H9 (cell line): ENCODE results near the gene AFAP1. TPM values are rescaled to one million over a fixed set of nuclear protein-coding genes. Genes with fewer than 3 reads are reported as not detected.

ENCODE experiments used
- DNase-seq: peaks from one replicate; pipeline ENCODE4 v3.0.0-alpha.2; 2017
- H2AFZ ChIP-seq: one replicate; pipeline ENCODE4 v1.6.1; 2013; ENCODE audit warnings: mild to moderate bottlenecking, low read length, control low read depth, moderate library complexity
- H2AK5ac ChIP-seq: 2 replicates; pipeline ENCODE4 v1.6.1; 2013; ENCODE audit warnings: low read length, control low read depth, mixed read lengths; ENCODE audit not compliant: insufficient read length
- H2BK120ac ChIP-seq: one replicate; pipeline ENCODE4 v1.6.1; 2013; ENCODE audit warnings: low read depth, mild to moderate bottlenecking, low read length, control low read depth, inconsistent platforms; ENCODE audit not compliant: poor library complexity, severe bottlenecking
- H2BK12ac ChIP-seq: 2 replicates; pipeline ENCODE4 v1.6.1; 2013; ENCODE audit warnings: low read length, control low read depth, mixed read lengths, low read depth; ENCODE audit not compliant: insufficient read length
- H2BK15ac ChIP-seq: 2 replicates; pipeline ENCODE4 v1.6.1; 2013; ENCODE audit warnings: low read depth, low read length, control low read depth
- H2BK20ac ChIP-seq: one replicate; pipeline ENCODE4 v1.6.1; 2013; ENCODE audit warnings: low read depth, mild to moderate bottlenecking, low read length, control low read depth, inconsistent platforms; ENCODE audit not compliant: poor library complexity, severe bottlenecking
- H2BK5ac ChIP-seq: 2 replicates; pipeline ENCODE4 v1.6.1; 2013; ENCODE audit warnings: low read length, control low read depth, mixed read lengths; ENCODE audit not compliant: insufficient read length
- H3K14ac ChIP-seq: 2 replicates; pipeline ENCODE4 v1.6.1; 2013; ENCODE audit warnings: low read length, control low read depth; ENCODE audit not compliant: insufficient read depth
- H3K18ac ChIP-seq: 2 replicates; pipeline ENCODE4 v1.6.1; 2013; ENCODE audit warnings: low read depth, mild to moderate bottlenecking, mixed read lengths, low read length, control low read depth; ENCODE audit not compliant: insufficient read length
- H3K23ac ChIP-seq: 2 replicates; pipeline ENCODE4 v1.6.1; 2013; ENCODE audit warnings: low read length, control low read depth, mixed read lengths, low read depth; ENCODE audit not compliant: insufficient read length
- H3K23me2 ChIP-seq: 2 replicates; pipeline ENCODE4 v1.6.1; 2013; ENCODE audit warnings: low read depth, mild to moderate bottlenecking, mixed read lengths, low read length, control low read depth; ENCODE audit not compliant: insufficient read length, poor library complexity, severe bottlenecking
- H3K27ac ChIP-seq: 2 replicates; pipeline ENCODE4 v1.5.1; 2013; ENCODE audit warnings: low read length, control low read depth, mixed read lengths, low read depth; ENCODE audit not compliant: insufficient read length
- H3K27me3 ChIP-seq: 2 replicates; pipeline ENCODE4 v1.6.1; 2013; ENCODE audit warnings: low read length, control low read depth, inconsistent platforms; ENCODE audit not compliant: insufficient read depth
- H3K4ac ChIP-seq: 2 replicates; pipeline ENCODE4 v1.6.1; 2013; ENCODE audit warnings: low read depth, mild to moderate bottlenecking, control low read depth, inconsistent platforms, low read length, moderate library complexity
- H3K4me1 ChIP-seq: 2 replicates; pipeline ENCODE4 v1.6.1; 2013; ENCODE audit warnings: low read length, control low read depth, inconsistent platforms; ENCODE audit not compliant: insufficient read depth
- H3K4me2 ChIP-seq: 2 replicates; pipeline ENCODE4 v1.6.1; 2013; ENCODE audit warnings: low read length, control low read depth, mixed read lengths; ENCODE audit not compliant: insufficient read length, insufficient read depth
- H3K56ac ChIP-seq: 2 replicates; pipeline ENCODE4 v1.6.1; 2013; ENCODE audit warnings: low read depth, mild to moderate bottlenecking, mixed read lengths, low read length, control low read depth; ENCODE audit not compliant: insufficient read length
- H3K79me1 ChIP-seq: 2 replicates; pipeline ENCODE4 v1.6.1; 2013; ENCODE audit warnings: low read depth, mild to moderate bottlenecking, moderate library complexity, low read length, control low read depth, inconsistent platforms; ENCODE audit not compliant: insufficient read depth, poor library complexity, severe bottlenecking
- H3K79me2 ChIP-seq: 2 replicates; pipeline ENCODE4 v1.6.1; 2013; ENCODE audit warnings: low read length, control low read depth, inconsistent platforms; ENCODE audit not compliant: insufficient read depth
- H3K9ac ChIP-seq: 2 replicates; pipeline ENCODE4 v1.6.1; 2013; ENCODE audit warnings: low read length, control low read depth, mixed read lengths; ENCODE audit not compliant: insufficient read length; ENCODE audit errors: extremely low read depth
- H3K9me3 ChIP-seq: one replicate; pipeline ENCODE4 v1.6.1; 2013; ENCODE audit warnings: low read depth, low read length, inconsistent platforms; ENCODE audit not compliant: control insufficient read depth
- H3T11ph ChIP-seq: one replicate; pipeline ENCODE4 v1.6.1; 2013; ENCODE audit warnings: mild to moderate bottlenecking, low read length, control low read depth, inconsistent platforms
- H4K20me1 ChIP-seq: one replicate; pipeline ENCODE4 v1.6.1; 2013; ENCODE audit not compliant: control insufficient read depth, insufficient read length, insufficient read depth
- H4K5ac ChIP-seq: 2 replicates; pipeline ENCODE4 v1.6.1; 2013; ENCODE audit warnings: low read depth, mild to moderate bottlenecking, mixed read lengths, low read length, control low read depth; ENCODE audit not compliant: insufficient read length
- H4K8ac ChIP-seq: replicated peaks from 2 replicates; pipeline ENCODE4 v1.6.1; 2013; ENCODE audit warnings: low read length, control low read depth, mixed read lengths, low read depth; ENCODE audit not compliant: insufficient read length
- H4K91ac ChIP-seq: 2 replicates; pipeline ENCODE4 v1.6.1; 2013; ENCODE audit warnings: low read depth, mild to moderate bottlenecking, moderate library complexity, mixed read lengths, low read length, control low read depth; ENCODE audit not compliant: insufficient read length
- H3K27ac Mint-ChIP-seq, 3 experiments: 2 replicates in 2 of 3; 3 replicates in 1 of 3; pipeline ENCODE4 v1.8.0; 2020 to 2021; ENCODE audit warnings: mixed read lengths in 3 of 3, mild to moderate bottlenecking in 1 of 3, moderate library complexity in 1 of 3
- H3K27me3 Mint-ChIP-seq: 2 replicates; pipeline ENCODE4 v1.8.0; 2021; ENCODE audit warnings: low read depth, mild to moderate bottlenecking, moderate library complexity, mixed read lengths
- H3K36me3 Mint-ChIP-seq, 3 experiments: 2 replicates in 2 of 3; 3 replicates in 1 of 3; pipeline ENCODE4 v1.8.0; 2020 to 2021; ENCODE audit warnings: low read depth in 3 of 3, mixed read lengths in 3 of 3; ENCODE audit not compliant: insufficient read depth in 1 of 3
- H3K4me1 Mint-ChIP-seq, 2 experiments: 2 replicates each; pipeline ENCODE4 v1.8.0; 2020; ENCODE audit warnings: mixed read lengths in 2 of 2
- H3K4me3 Mint-ChIP-seq, 2 experiments: 2 replicates in 1 of 2; 3 replicates in 1 of 2; pipeline ENCODE4 v1.8.0; 2020 to 2021; ENCODE audit warnings: mild to moderate bottlenecking in 2 of 2, mixed read lengths in 2 of 2, moderate library complexity in 1 of 2
- H3K9me3 Mint-ChIP-seq, 2 experiments: 2 replicates in 1 of 2; 3 replicates in 1 of 2; pipeline ENCODE4 v1.8.0; 2020; ENCODE audit warnings: mild to moderate bottlenecking in 2 of 2, mixed read lengths in 2 of 2, moderate library complexity in 1 of 2
- CTCF ChIP-seq: fragments of 200-600 bp; sonication (generic); conservative IDR thresholded peaks from 3 replicates; pipeline ENCODE4 v1.8.0; 2021; ENCODE audit warnings: antibody characterized with exemption, mild to moderate bottlenecking
- WGBS: extraction: QIAGEN DNeasy Blood & Tissue Kit; methylation state at CpG from one replicate; pipeline ENCODE4 v1.1.7; 2013; ENCODE audit warnings: missing lambda C conversion rate, low lambda C conversion rate, mixed read lengths; ENCODE audit not compliant: insufficient read length; ENCODE audit errors: extremely low coverage; 5-methylcytosine and 5-hydroxymethylcytosine counted together
- total RNA-seq: library from RNA; stranded (reverse); gene quantifications from 2 replicates; pipeline ENCODE4 v1.2.1, GENCODE V29; 2021

AFAP1 gene
- total RNA-seq, 1 experiment from 2014 or later: 6.5 TPM

DNA sequence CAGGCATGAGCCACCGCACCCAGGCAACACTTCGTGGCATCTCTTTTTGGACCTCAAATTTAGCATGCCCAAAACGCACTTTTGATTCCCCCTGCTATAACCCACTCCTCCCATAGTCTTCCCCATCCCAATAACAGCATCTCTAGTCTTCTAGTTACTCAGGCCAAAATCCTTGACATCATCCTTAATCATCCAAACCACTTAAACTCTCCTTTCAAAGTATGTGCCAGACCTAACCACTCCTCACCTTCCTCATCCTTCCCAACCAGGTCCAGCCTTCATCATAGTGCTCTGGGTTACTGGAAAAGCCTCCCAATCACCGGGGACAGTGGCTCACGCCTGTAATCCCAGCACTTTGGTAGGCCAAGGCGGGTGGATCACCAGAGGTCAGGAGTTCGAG lies 41.9 kb downstream of the AFAP1 start:
- H3K4me3 Mint-ChIP-seq: no peak overlapping the region
- Histone ChIP-seq H3K4me1 (peaks cover 5% of the 10 kb centered on the region; the same call in 1 of the 2 replicates), H3K23ac (no peak overlapping the region), H2BK20ac (no peak overlapping the region), H3K27me3 (no peaks in the 10 kb centered on the region), H3K4me2 (no peak overlapping the region), H4K91ac (no peak overlapping the region), H3K23me2 (no peaks in the 10 kb centered on the region), H3T11ph (no peak overlapping the region), H3K27ac (no peak overlapping the region), H4K5ac (no peak overlapping the region), H4K20me1 (no peaks in the 10 kb centered on the region), H3K9me3 (no peaks in the 10 kb centered on the region), H3K18ac (no peak overlapping the region), H3K14ac (no peak overlapping the region), H2AFZ (no peak overlapping the region), H4K8ac (no peak overlapping the region), H2AK5ac (no peak overlapping the region), H3K4ac (no peak overlapping the region), H2BK5ac (no peak overlapping the region), H3K9ac (no peak overlapping the region), H2BK15ac (no peak overlapping the region), H2BK120ac (no peak overlapping the region), H3K79me2 (no peaks in the 10 kb centered on the region; the same call in 1 of the 2 replicates), H3K56ac (no peak overlapping the region), H2BK12ac (no peak overlapping the region), H3K79me1 (peaks cover 3% of the 10 kb centered on the region)
- DNase-seq: no peak
- no CpG with 5 or more reads among the region's 7 CpGs for WGBS
- peaks cover 60 to 68% of the 10 kb centered on the region in 2 experiments for H3K4me1 Mint-ChIP-seq
- H3K27me3 Mint-ChIP-seq: no peaks in the 10 kb centered on the region; the same call in 1 of the 2 replicates
- no peaks in the 10 kb centered on the region for H3K9me3 Mint-ChIP-seq
- no peaks in the 10 kb centered on the region for H3K36me3 Mint-ChIP-seq
- TF ChIP-seq CTCF: no peak
- H3K27ac Mint-ChIP-seq: no peak overlapping the region
